Ishikawa (cell line): ENCODE data around the gene RPS28.

ENCODE experiments used
- CEBPB ChIP-seq: IDR thresholded peaks from 2 replicates; pipeline ENCODE4 v1.6.1; 2012
- CREB1 ChIP-seq: IDR thresholded peaks from 2 replicates; pipeline ENCODE4 v1.6.1; 2012; ENCODE audit warnings: low read depth
- EGR1 ChIP-seq: IDR thresholded peaks from 2 replicates; pipeline ENCODE4 v1.6.1; 2012
- EP300 ChIP-seq: IDR thresholded peaks from 2 replicates; pipeline ENCODE4 v1.6.1; 2012; ENCODE audit warnings: borderline replicate concordance
- FOXM1 ChIP-seq: IDR thresholded peaks from 2 replicates; pipeline ENCODE4 v1.6.1; 2012; ENCODE audit warnings: low read depth, borderline replicate concordance
- MAX ChIP-seq: IDR thresholded peaks from 2 replicates; pipeline ENCODE4 v1.6.1; 2012
- NFIC ChIP-seq: IDR thresholded peaks from 2 replicates; pipeline ENCODE4 v1.6.1; 2012
- RAD21 ChIP-seq: IDR thresholded peaks from 2 replicates; pipeline ENCODE4 v1.6.1; 2012; ENCODE audit warnings: low read depth
- REST ChIP-seq: IDR thresholded peaks from 2 replicates; pipeline ENCODE4 v1.6.1; 2012; ENCODE audit warnings: low read depth, mild to moderate bottlenecking
- TAF1 ChIP-seq: IDR thresholded peaks from 2 replicates; pipeline ENCODE4 v1.6.1; 2012; ENCODE audit warnings: low read depth, mild to moderate bottlenecking
- TCF12 ChIP-seq: IDR thresholded peaks from 2 replicates; pipeline ENCODE4 v1.6.1; 2012; ENCODE audit warnings: low read depth
- TEAD4 ChIP-seq: IDR thresholded peaks from 2 replicates; pipeline ENCODE4 v1.6.1; 2012
- YY1 ChIP-seq: IDR thresholded peaks from 2 replicates; pipeline ENCODE4 v1.6.1; 2012; ENCODE audit warnings: low read depth
- ZBTB7A ChIP-seq: IDR thresholded peaks from 2 replicates; pipeline ENCODE4 v1.6.1; 2012; ENCODE audit warnings: low read depth
- TF ChIP-seq, protein P1 (sequence below): IDR thresholded peaks from 2 replicates; pipeline ENCODE4 v1.6.1; 2012

Gene RPS28

DNA sequence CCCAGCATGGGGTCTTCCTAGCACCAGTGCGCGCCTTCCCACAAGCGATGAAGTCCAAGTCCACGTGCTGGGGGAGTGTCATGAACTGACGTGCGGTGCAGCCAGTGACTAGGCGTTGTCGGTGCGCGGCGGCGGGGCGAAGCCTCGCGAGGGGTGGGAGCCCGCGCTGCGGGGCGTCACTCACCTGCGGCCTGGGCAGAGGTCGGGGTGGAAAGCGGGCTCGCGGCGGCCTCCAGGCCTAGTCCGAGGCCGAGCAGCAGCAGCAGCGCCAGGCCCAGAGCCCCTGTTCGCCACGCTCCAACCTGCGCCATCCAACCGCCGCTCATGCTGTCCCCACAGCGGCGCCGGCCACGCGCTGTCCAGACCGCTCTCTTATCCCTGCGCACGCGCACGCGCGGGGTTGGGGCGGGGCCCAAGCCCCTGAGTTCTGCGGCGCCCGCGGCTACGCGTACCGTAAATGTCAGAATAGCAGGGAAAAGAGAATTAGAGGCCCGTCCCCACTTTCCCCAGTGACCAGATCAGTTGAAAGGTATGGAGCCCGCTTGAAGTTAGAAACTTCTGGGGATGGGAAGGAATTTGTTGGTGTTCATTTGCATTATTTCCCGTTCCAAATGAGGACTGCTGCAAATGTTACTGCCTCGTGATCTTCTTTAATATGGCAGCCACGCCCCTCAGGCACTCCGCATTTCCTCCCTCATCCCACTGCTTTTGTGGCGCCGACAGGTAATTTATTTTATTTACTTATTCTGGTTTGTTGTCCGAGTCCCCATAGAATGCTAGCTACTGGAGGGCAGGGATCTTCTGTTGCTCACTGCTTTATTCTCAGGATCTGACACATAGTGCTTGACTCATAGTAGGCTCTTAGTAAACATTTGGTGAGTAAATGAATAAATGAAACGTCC is 13.1 kb upstream of the RPS28 start, which contains the start of gene CD320:
TSS of gene CD320 (minus strand) at position 394 of the 902 bp plus-strand sequence. CDS start at position 326, 68 bp downstream.
- TF ChIP-seq MAX (peak; percentile 99), TAF1 (peak; percentile 59; the same call in 1 of the 2 replicates), ZBTB7A (no peak), EP300 (0 out of 2 replicates have a peak, but pooled peaks have one; percentile 12), NFIC (no peak; the same call in 1 of the 2 replicates), TEAD4 (0 out of 2 replicates have a peak, but pooled peaks have one; percentile 24), RAD21 (no peak), EGR1 (no peak), CEBPB (no peak), TCF12 (peak; percentile 23; the same call in 1 of the 2 replicates), FOXM1 (no peak), YY1 (peak; percentile 41; the same call in 1 of the 2 replicates), CREB1 (no peak; the same call in 1 of the 2 replicates), REST (no peak; the same call in 1 of the 2 replicates)
- TF ChIP-seq, protein P1, sequence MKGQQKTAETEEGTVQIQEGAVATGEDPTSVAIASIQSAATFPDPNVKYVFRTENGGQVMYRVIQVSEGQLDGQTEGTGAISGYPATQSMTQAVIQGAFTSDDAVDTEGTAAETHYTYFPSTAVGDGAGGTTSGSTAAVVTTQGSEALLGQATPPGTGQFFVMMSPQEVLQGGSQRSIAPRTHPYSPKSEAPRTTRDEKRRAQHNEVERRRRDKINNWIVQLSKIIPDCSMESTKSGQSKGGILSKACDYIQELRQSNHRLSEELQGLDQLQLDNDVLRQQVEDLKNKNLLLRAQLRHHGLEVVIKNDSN = peak; percentile 89

GRCh38 chr19:8308891-8309291 is 12.4 kb upstream of the RPS28 start:
- no peak for TF ChIP-seq TEAD4

DNA sequence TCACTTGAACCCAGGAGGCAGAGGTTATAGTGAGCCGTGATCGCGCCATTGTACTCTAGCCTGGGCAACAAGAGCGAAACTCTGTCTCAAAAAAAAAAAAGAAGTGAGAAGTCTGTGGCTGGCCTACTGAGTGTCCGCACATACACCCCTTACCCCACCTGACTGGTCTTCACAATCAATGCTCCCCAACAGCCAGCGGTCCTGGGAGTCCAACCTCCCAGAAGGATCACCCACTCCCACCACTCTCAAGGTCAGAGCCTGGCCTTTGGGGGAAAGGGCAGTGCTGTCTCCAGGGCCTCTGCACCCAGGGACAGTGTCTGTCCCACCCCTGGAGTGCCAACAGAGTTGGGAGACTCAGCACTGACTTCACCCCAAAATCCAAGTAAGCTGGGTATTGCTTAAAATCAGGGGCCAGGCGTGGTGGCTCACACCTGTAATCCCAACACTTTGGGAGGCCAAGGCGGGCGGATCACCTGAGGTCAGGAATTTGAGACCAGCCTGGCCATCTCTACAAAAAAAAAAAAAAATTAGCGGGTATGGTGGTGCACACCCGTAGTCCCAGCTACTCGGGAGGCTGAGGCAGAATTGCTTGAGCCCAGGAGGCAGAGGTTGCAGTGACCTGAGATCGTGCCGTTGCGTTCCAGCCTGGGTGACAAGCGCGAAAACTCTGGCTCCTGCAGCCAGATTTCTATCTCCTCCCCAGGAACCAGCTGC is 10.8 kb upstream of the RPS28 start:
- TF ChIP-seq CREB1 = no peak
- TF ChIP-seq RAD21 = no peak
- no peak for TF ChIP-seq TEAD4

DNA sequence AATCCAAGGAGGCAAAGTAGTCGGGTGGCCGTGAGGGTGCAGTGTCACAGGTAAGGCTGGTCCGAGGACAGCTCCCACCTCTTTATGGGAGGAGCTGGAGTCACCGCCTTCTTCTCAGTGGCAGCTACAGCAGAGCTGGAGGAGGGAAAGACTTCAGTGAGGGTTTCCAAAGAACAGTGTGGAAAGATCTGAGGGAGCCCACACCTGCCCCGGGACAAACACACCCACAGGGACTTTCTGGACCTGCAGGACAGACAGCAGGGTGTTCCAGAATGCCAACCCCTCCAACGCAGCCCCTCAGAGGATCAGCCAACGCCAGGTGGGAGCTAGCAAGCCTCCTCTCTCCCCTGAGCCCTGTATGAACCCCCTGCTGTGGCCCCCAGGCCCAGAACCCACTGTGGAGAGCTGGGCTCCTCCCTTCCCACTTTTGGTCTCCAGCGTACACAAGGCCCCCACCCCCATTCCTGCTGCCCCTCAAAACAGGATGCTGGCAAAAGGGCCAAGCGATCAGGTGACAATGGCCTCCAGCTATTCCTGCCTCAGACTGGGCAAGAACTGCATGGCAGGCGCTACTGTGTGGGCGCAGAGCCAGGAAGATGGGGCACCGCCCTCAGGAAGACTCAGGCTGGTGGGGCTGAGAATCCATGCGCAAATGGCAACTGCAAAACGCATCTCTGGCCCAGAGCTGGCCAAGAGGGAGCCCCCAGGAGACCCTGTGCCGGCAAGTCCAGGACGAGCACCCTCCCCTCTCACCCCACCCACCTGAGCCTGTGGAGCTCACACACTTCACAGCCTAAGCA is 9.6 kb upstream of the RPS28 start:
- TF ChIP-seq ZBTB7A (peak; percentile 47; the same call in 1 of the 2 replicates), RAD21 (no peak), CREB1 (no peak), NFIC (peak; percentile 46; the same call in 1 of the 2 replicates)
- TF ChIP-seq, protein P1 = 0 out of 2 replicates have a peak, but pooled peaks have one; percentile 30

- TF ChIP-seq TCF12 (no peak), ZBTB7A (no peak), MAX (no peak), TEAD4 (no peak), EP300 (no peak), FOXM1 (no peak), CREB1 (no peak)
Measured at GRCh38 chr19:8316351-8317125, 4.8 kb upstream of the RPS28 start.

DNA sequence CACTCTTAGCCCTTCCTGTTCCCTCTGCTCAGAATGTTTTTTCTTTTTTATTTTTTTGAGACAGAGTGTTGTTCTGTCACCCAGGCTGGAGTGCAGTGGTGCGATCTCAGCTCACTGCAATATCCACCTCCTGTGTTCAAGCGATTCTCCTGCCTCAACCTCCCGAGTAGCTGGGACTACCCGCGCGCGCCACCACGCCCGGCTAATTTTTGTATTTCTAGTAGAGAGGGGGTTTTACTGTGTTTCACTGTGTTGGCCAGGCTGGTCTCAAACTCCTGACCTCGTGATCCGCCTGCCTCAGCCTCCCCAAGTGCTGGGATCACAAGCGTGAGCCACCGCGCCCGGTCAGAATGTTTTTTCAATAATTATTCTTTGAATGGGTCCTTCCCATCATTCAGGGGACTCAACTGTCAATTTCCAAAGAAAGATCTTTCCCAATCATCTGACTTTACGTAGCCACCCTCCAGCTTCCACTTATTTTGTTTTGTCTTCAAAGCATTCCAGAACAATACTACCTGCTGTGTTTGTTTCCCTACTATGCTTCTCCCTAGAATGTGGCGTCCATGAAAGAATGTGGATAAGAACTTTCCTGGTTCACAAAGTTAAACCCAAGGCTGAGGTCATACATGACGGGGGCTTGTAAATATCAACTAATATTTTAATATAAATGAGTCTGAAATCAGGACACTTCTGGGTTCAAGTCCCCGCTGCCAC is 1.3 kb upstream of the RPS28 start:
- TF ChIP-seq MAX (no peak), FOXM1 (no peak), CEBPB (no peak), EP300 (no peak)
- TF ChIP-seq, protein P1 = no peak
